Gastroesophageal sphincter (tissue), 4 donors: ENCODE data around the gene RNF111. TPM values are rescaled to one million over a fixed set of nuclear protein-coding genes. Genes with fewer than 3 reads are reported as not detected.

ENCODE experiments used
- ATAC-seq: fragments of 150-250 bp; one replicate; pipeline ENCODE4 v1.9.1; 2016; ENCODE audit warnings: mild to moderate bottlenecking, moderate library complexity
- H3K27ac ChIP-seq, 4 donors: fragments of 200-600 bp; sonication (generic) in 3 of 4; 1 replicate in 3 of 4; 2 replicates in 1 of 4; pipeline ENCODE4 v1.5.1; 2016 to 2019
- H3K27me3 ChIP-seq: fragments of 200-600 bp; sonication (generic); one replicate; pipeline ENCODE4 v1.5.1; 2019
- H3K36me3 ChIP-seq, 2 donors: fragments of 200-600 bp; sonication (generic); one replicate each; pipeline ENCODE4 v1.5.1; 2019; ENCODE audit warnings: control low read depth in 1 of 2
- H3K4me1 ChIP-seq, 3 donors: fragments of 200-600 bp; sonication (generic); 1 replicate in 2 of 3; 2 replicates in 1 of 3; pipeline ENCODE4 v1.5.1; 2016 to 2019; ENCODE audit warnings: control low read depth in 2 of 3
- H3K4me3 ChIP-seq, 2 donors: fragments of 200-600 bp; sonication (generic); one replicate each; pipeline ENCODE4 v1.5.1; 2019; ENCODE audit warnings: mild to moderate bottlenecking in 1 of 2, moderate library complexity in 1 of 2
- H3K9me3 ChIP-seq, 3 donors: fragments of 200-600 bp; sonication (generic); one replicate each; pipeline ENCODE4 v1.5.1; 2017 to 2019; ENCODE audit warnings: control low read depth in 2 of 3
- CTCF ChIP-seq, 4 experiments: fragments of 200-600 bp in 2 of 4; fragments of 450-650 bp in 2 of 4; sonication (generic) in 1 of 4; IDR thresholded peaks; one replicate each; pipeline ENCODE4 v1.5.1; 2017 to 2019; ENCODE audit warnings: antibody characterized with exemption in 4 of 4, mild to moderate bottlenecking in 2 of 4, moderate library complexity in 2 of 4
- EP300 ChIP-seq: sonication (generic); formaldehyde crosslinking; IDR thresholded peaks from one replicate; pipeline ENCODE4 v1.6.1; 2017; ENCODE audit warnings: antibody characterized with exemption, mild to moderate bottlenecking
- POLR2A ChIP-seq, 2 donors: fragments of 450-650 bp; IDR thresholded peaks; one replicate each; pipeline ENCODE4 v1.6.1; 2017; ENCODE audit warnings: antibody characterized with exemption in 2 of 2, mild to moderate bottlenecking in 2 of 2, moderate library complexity in 1 of 2
- POLR2AphosphoS5 ChIP-seq: sonication (generic); formaldehyde crosslinking; IDR thresholded peaks from one replicate; pipeline ENCODE4 v1.6.1; 2017; ENCODE audit warnings: antibody characterized with exemption
- WGBS, 2 donors: methylation state at CpG; one replicate each; pipeline ENCODE4 v1.1.5; 2018; ENCODE audit warnings: low coverage in 1 of 2; 5-methylcytosine and 5-hydroxymethylcytosine counted together
- total RNA-seq, 4 donors: library from RNA; depleted of rRNA; stranded (reverse); fragments of >200 nt; gene quantifications; one replicate each; pipeline ENCODE4 v1.1.0, GENCODE V29; 2016

The RNF111 gene
- total RNA-seq, 4 donors from 2014 or later, result 17.5 to 20.4 (median 18.5) TPM

DNA sequence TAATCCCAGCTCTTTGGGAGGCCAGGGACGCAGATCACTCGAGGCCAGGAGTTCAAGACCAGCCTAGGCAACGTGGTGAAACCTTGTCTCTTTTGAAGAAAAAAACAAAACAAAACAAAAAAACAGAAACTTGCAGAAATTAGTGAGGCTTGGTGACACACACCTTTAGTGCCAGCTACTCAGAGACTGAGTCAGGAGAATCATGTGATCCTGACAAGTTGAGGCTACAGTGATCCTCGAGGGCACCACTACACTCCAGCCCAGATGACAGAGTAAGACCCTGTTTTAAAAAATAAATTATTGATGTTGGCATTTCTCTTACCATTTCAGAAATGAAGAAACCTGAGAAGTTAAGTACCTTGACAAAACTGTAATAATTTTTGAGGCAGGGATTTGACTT lies 72.9 kb downstream of the RNF111 start:
- Histone ChIP-seq H3K36me3 (peaks cover 8 to 96% of the 10 kb centered on the region in 2 donors), H3K27ac (no peak overlapping the region), H3K4me3 (no peak overlapping the region), H3K27me3 (no peaks in the 10 kb centered on the region), H3K4me1 (no peaks in the 10 kb centered on the region), H3K9me3 (no peaks in the 10 kb centered on the region)
- WGBS, 2 donors, result 85 to 95% methylated on average over 4 of the region's 4 CpGs
- TF ChIP-seq POLR2A (IDR thresholded peaks at IDR 0.05) (no peak), POLR2AphosphoS5 (no peak), CTCF (IDR thresholded peaks at IDR 0.05) (no peak), EP300 (no peak)
- no peak for ATAC-seq

- H3K4me3 ChIP-seq, result no peak overlapping the region
- TF ChIP-seq POLR2A (IDR thresholded peaks at IDR 0.05) (no peak), EP300 (no peak), CTCF (IDR thresholded peaks at IDR 0.05) (no peak), POLR2AphosphoS5 (no peak)
- WGBS, 2 donors, result 77 to 82% methylated on average over 4 of the region's 4 CpGs
- no peak overlapping the region for H3K27ac ChIP-seq
- H3K4me1 ChIP-seq, result no peaks in the 10 kb centered on the region
- H3K27me3 ChIP-seq, result no peaks in the 10 kb centered on the region
- H3K9me3 ChIP-seq, result no peaks in the 10 kb centered on the region
- H3K36me3 ChIP-seq, result peaks cover 8 to 96% of the 10 kb centered on the region in 2 donors
- no peak for ATAC-seq
Measured at GRCh38 chr15:59063042-59063441, 75.6 kb downstream of the RNF111 start.

- H3K27me3 ChIP-seq, result no peaks in the 10 kb centered on the region
- no peak overlapping the region for H3K27ac ChIP-seq
- H3K4me3 ChIP-seq, result no peak overlapping the region
- TF ChIP-seq EP300, result no peak
- no peak for TF ChIP-seq POLR2AphosphoS5
- TF ChIP-seq POLR2A (IDR thresholded peaks at IDR 0.05), result no peak
- no peak for TF ChIP-seq CTCF (IDR thresholded peaks at IDR 0.05)
- no peaks in the 10 kb centered on the region for H3K9me3 ChIP-seq
- peaks cover 3 to 86% of the 10 kb centered on the region in 2 donors for H3K36me3 ChIP-seq
- no peaks in the 10 kb centered on the region for H3K4me1 ChIP-seq
- ATAC-seq, result no peak
- 75 to 88% methylated on average over 1 of the region's 1 CpG for WGBS, 2 donors
Measured at GRCh38 chr15:59069430-59069829, 82.0 kb downstream of the RNF111 start.

- H3K36me3 ChIP-seq, result peaks cover 3 to 63% of the 10 kb centered on the region in 2 donors
- TF ChIP-seq EP300, result no peak
- TF ChIP-seq POLR2AphosphoS5, result no peak
- no peak for TF ChIP-seq CTCF (IDR thresholded peaks at IDR 0.05)
- no peak for TF ChIP-seq POLR2A (IDR thresholded peaks at IDR 0.05)
- no peak overlapping the region for H3K27ac ChIP-seq
Measured at GRCh38 chr15:59074607-59075006, 87.1 kb downstream of the RNF111 start.

DNA sequence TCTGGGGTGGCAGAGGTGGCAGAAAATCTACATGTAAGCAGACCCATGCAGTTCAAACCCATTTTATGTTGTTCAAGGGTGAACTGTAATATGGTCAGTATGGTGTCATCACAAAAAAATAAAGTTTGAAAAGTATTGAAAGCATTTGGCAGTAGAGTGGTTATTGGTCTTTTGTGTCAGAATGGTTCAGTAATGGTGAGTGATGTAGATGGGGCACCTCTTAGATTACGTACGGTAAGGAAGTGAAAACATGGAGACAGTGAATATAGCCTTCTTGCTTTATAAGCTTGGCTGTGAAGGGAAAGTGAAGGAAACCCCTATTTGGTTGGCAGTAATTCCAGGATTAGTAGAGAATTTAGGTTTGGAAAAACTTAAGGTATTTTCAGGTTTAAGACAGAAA lies 100.3 kb downstream of the RNF111 start:
- ATAC-seq, result no peak
- Histone ChIP-seq H3K27ac (no peak overlapping the region), H3K4me1 (no peaks in the 10 kb centered on the region), H3K4me3 (no peak overlapping the region), H3K36me3 (peaks cover 8 to 86% of the 10 kb centered on the region in 2 donors), H3K27me3 (no peaks in the 10 kb centered on the region), H3K9me3 (no peaks in the 10 kb centered on the region)
- WGBS, 2 donors, result 77 to 100% methylated on average over 2 of the region's 2 CpGs
- no peak for TF ChIP-seq EP300
- TF ChIP-seq CTCF (IDR thresholded peaks at IDR 0.05), result no peak
- TF ChIP-seq POLR2AphosphoS5, result no peak
- TF ChIP-seq POLR2A (IDR thresholded peaks at IDR 0.05), result no peak

More at GRCh38 chr15:59074607-59075006, 87.1 kb downstream of the RNF111 start:
- Histone ChIP-seq H3K9me3 (no peaks in the 10 kb centered on the region), H3K4me1 (no peaks in the 10 kb centered on the region), H3K27me3 (no peaks in the 10 kb centered on the region), H3K4me3 (no peak overlapping the region)
- ATAC-seq, result no peak
- no CpG with 5 or more reads among the region's 1 CpG for WGBS, 2 donors
